Right kidney (tissue), 1 donor: ENCODE data around the gene STAT3.
"Not testable (repeated sequence)": the region's sequence is repeated elsewhere in the genome, so short reads cannot be mapped to it uniquely, and the experiment has no call there.

Experiments used
- DNase-seq: peaks from one replicate; pipeline ENCODE4 v3.0.0-alpha.2; 2016

STAT3 gene

GRCh38 chr17:42276609-42277341 lies 111.5 kb downstream of the STAT3 start:
- peak; percentile 90 for DNase-seq

GRCh38 chr17:42276359-42276608 lies 112.0 kb downstream of the STAT3 start, which contains the start of gene STAT5B:
Gene STAT5B (minus strand): TSS chr17:42276391. CDS start chr17:42232127, 44,264 bp downstream.
- no peak for DNase-seq

DNA sequence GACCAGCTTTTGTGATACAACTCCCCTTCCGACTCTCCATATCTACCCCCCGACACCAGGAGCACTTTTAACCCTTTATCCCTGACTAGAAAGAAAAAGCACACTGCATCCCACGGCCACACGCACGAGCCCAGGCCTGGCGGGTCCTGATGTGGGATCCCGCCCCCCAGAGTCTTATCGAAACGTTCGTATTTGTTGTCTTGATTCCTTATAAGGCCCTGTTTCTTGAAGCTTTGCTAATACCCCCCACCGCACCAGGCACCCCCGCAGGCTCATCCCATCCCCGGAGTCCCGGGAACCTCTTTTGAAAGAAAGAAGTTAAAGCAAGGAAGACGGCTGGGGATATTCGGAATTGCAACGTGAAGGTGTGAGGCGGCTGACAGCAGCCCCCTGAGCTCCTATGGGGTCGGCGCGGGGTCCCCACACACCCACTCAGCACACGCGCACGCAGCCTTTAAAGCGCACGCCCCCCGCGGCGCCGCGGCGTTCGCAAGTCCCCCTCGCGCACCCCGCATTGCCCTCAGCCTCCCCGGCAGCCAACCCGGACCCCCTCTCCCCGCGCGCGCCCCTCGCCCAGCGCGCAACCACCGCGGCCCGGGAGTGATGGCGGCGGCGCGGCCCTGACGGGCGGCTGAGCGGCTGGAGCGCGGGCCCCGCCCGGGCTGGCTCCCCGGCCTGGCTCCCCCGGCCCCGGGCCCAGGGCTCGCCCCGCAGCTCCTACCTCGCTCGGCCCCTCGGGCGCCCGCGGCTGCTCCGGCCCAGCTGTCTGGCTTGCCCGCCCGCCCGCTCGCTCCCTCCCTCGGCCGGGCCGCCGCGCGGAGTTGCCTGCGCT lies 112.5 kb downstream of the STAT3 start:
- peak; percentile 80 for DNase-seq

DNA sequence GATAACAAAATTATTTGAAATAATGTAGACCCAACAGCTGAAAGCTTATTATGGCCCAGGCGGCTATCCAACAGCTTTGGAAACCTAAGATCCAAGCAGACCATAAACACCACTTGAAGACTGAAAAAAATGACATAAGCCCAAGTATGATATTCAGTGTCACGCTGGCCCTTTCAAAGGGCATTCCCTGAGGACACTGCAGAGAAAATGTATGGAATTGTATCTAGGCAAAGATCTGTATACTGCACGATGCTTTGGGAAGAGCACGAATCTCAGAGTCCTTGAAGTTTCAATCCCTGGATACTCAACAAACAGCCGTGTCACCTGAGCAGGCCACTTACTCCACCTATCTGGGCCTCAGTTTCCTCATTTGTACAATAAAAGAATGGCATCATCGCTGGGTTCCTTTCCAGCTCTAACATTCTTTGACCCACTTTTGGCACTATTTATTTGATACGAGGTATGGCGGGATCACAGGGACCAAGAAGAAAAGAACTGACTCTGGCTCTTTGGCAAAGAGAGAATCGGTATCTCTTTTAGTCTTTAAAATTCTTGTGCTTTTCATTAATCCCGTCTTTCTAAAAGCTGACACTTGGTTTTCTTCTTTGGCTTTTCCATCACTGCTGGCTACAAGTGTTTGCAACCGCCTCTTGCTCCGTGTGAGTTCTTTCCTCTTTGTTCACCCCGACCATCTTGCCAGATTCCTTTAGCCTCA lies 113.3 kb downstream of the STAT3 start:
- peak; percentile 32 for DNase-seq

DNA sequence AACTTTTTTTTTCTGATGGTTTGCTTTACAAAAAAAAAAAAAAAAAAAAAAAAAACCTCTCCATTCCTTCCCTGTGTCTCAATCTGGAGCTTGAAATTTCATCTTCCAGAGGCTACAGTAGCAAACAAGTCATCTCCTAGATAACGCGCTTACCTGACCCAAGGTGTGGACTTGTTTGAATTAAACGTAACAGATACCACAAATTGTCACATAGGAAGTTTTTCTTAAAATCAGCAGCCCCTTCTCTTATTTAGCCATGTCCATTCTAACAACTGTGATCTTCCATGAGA lies 114.0 kb downstream of the STAT3 start:
- no peak for DNase-seq

GRCh38 chr17:42273474-42274252 lies 114.6 kb downstream of the STAT3 start:
- no peak for DNase-seq

DNA sequence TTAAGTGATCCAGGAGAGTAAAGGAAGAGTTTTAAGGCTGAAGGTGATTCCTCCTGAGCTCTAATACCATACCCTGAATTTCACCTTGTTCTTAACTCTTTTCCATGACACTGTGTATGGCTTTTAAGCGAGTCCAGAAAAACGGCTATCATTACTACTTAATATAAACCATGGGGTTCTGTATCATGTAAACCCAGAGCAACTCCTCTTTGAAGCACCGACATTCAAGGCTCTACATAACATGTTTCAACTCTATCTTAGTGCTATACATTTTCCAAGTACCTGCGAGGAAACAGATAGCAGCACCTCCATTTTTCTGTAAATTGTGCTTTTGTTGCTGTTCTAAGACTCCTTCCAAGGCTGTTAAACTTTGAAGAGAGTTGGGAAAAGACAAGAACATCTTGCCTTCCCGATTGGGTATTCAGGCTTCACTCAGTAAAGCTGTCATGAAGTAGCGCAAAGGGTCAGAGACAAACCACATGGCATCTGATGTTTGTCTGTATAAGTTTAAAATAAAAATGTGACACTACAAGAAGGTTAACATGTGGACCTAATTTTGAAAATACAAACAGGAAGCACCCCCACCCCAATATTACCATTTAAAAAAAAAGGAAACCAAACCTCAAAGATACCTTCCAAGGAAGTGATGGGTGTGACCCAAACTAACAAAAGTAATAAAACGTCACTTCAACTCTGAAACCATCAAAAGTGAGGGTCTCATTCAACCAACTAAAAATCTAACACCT lies 115.9 kb downstream of the STAT3 start:
- no peak for DNase-seq

DNA sequence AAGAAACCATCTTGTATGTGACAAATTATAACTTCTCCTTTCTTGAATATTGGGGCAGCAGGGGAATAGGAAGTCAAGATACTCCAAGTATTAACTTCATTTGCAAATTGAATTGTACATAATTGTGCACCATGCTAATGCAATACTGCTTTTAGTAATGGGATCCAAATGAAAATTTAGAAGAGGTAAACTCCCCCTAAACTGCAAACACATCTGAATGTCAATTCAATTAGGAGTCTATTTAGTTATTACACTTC lies 116.5 kb downstream of the STAT3 start:
- DNase-seq = no peak

DNA sequence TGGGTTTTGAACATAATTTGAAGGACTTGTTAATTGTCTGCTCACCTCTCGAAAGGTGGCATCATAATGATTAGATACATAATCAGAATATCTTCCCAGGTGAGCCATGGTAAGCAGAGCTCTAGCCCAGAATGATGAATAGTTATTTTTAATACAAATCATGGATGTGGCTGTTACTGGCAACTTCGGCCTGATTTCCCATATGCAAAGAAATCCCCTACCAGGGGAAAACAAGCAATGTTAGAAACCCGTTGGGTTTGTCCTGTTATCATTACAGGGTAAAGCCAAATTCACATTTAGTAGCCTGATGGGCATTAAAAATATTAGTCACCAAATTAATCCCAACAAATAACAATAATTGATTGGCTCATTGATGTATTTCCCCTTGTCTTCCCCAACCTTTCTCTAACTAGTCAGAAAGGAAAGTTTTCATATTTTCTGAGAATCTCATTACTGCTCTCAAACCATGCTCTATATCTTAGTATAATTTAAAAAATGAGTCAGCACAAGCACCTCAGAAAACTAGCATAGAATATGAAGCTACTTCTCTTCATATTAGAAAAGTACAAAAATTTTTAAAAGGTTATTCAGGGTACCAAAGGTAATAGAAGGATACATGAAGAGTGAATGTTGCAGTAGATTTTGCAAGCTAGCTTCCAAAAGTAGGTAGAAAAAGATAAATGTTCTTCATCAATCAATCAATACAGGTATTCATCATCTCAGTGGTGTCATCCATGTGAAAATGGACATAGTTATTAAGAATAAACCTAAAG lies 117.0 kb downstream of the STAT3 start:
- no peak for DNase-seq

GRCh38 chr17:42270596-42270995 lies 117.6 kb downstream of the STAT3 start:
- DNase-seq = no peak

GRCh38 chr17:42270170-42270535 lies 118.1 kb downstream of the STAT3 start:
- no peak for DNase-seq

- DNase-seq = no peak
These were observed 120.0 kb downstream of the STAT3 start for GRCh38 chr17:42268236-42268635.

DNA sequence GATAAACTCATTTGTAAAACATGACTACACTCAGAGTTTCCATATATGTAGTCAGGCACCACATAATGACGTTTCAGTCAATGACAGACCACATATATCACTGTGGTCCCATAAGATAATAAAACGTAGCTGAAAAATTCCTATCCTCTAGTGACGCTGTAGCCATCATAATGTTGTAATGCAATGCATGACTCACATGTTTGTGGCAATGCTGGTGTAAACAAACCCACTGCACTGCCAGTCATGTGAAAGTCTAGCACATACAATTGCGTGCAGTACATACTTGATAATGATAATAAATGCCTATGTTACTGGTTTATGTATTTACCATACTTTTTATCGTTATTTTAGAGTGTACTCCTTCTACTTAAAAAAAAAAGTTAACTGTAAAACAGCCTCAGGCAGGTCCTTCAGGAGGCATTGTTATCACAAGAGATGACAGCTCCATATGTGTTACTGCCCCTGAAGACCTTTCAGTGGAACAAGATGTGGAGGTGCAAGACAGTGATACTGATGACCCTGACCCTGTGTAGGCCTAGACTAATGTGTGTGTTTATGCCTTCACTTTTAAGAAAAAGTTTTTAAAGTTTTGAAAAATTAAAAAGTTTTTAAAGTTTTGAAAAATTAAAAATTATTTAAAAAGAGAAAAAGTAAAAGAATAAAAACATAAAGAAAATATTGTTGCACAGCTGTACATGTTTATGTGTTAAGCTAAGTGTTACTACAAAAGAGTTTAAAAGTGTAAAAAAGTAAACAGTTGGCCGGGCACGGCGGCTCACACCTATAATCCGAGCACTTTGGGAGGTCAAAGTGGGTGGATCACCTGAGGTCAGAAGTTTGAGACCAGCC lies 121.1 kb downstream of the STAT3 start:
- no peak for DNase-seq

GRCh38 chr17:42266462-42266861 lies 121.8 kb downstream of the STAT3 start:
- no peak for DNase-seq

DNA sequence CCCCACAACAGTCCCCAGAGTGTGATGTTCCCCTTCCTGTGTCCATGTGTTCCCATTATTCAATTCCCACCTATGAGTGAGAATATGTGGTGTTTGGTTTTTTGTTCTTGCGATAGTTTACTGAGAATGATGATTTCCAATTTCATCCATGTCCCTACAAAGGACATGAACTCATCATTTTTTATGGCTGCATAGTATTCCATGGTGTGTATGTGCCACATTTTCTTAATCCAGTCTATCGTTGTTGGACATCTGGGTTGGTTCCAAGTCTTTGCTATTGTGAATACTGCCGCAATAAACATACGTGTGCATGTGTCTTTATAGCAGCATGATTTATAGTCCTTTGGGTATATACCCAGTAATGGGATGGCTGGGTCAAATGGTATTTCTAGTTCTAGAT lies 123.9 kb downstream of the STAT3 start:
- DNase-seq = not testable (repeated sequence)
